Mesenchymal stem cell (in vitro differentiated cells and primary cell): ENCODE data around the gene IL1A.

ENCODE experiments used
- DNase-seq: peaks from one replicate; pipeline ENCODE4 v3.0.0-alpha.2; 2013
- H2AFZ ChIP-seq: one replicate; pipeline ENCODE4 v1.6.1; 2013; ENCODE audit warnings: low read depth, mild to moderate bottlenecking, control low read depth, inconsistent platforms, low read length, moderate library complexity
- H2AK5ac ChIP-seq: 2 replicates; pipeline ENCODE4 v1.6.1; 2013; ENCODE audit warnings: low read length, moderate library complexity, mild to moderate bottlenecking, inconsistent platforms; ENCODE audit not compliant: severe bottlenecking
- H2BK120ac ChIP-seq: one replicate; pipeline ENCODE4 v1.6.1; 2013; ENCODE audit warnings: low read depth, mild to moderate bottlenecking, inconsistent platforms, low read length, moderate library complexity
- H2BK12ac ChIP-seq, 2 experiments: one replicate each; pipeline ENCODE4 v1.6.1; 2013; ENCODE audit warnings: inconsistent platforms in 2 of 2, low read length in 2 of 2, mild to moderate bottlenecking in 2 of 2, moderate library complexity in 2 of 2, control low read depth in 1 of 2
- H2BK15ac ChIP-seq: one replicate; pipeline ENCODE4 v1.6.1; 2013; ENCODE audit warnings: mild to moderate bottlenecking, low read depth, inconsistent platforms; ENCODE audit not compliant: poor library complexity, severe bottlenecking
- H2BK5ac ChIP-seq: 2 replicates; pipeline ENCODE4 v1.6.1; 2013; ENCODE audit warnings: low read depth, mild to moderate bottlenecking, low read length, control low read depth, inconsistent platforms; ENCODE audit not compliant: poor library complexity, severe bottlenecking
- H3K14ac ChIP-seq, 2 experiments: one replicate each; pipeline ENCODE4 v1.6.1; 2013; ENCODE audit warnings: inconsistent platforms in 2 of 2, low read length in 2 of 2, control low read depth in 1 of 2, mild to moderate bottlenecking in 1 of 2, moderate library complexity in 1 of 2
- H3K18ac ChIP-seq, 2 experiments: one replicate each; pipeline ENCODE4 v1.6.1; 2013; ENCODE audit warnings: inconsistent platforms in 2 of 2, low read length in 2 of 2, control low read depth in 1 of 2, low read depth in 1 of 2, mild to moderate bottlenecking in 1 of 2
- H3K23ac ChIP-seq, 2 experiments: one replicate each; pipeline ENCODE4 v1.6.1; 2013; ENCODE audit warnings: inconsistent platforms in 2 of 2, low read length in 2 of 2, mild to moderate bottlenecking in 2 of 2, moderate library complexity in 2 of 2, control low read depth in 1 of 2
- H3K27ac ChIP-seq: 2 replicates; pipeline ENCODE4 v1.5.1; 2013; ENCODE audit warnings: mild to moderate bottlenecking, moderate library complexity, low read length, control low read depth, inconsistent platforms; ENCODE audit not compliant: poor library complexity, severe bottlenecking
- H3K27me3 ChIP-seq, 2 experiments: 2 replicates each; pipeline versions ENCODE4 v1.6.1 to v1.7.0; 2013; ENCODE audit warnings: low read length in 2 of 2, mild to moderate bottlenecking in 2 of 2, moderate library complexity in 2 of 2, control low read depth in 1 of 2, inconsistent platforms in 1 of 2; ENCODE audit not compliant: control insufficient read depth in 1 of 2, insufficient read depth in 1 of 2
- H3K36me3 ChIP-seq, 2 experiments: 2 replicates each; pipeline versions ENCODE4 v1.6.1 to v1.7.0; 2013; ENCODE audit warnings: low read length in 2 of 2, control low read depth in 1 of 2, inconsistent platforms in 1 of 2, low read depth in 1 of 2, mild to moderate bottlenecking in 1 of 2; ENCODE audit not compliant: insufficient read depth in 2 of 2, control insufficient read depth in 1 of 2
- H3K4ac ChIP-seq, 2 experiments: one replicate each; pipeline ENCODE4 v1.6.1; 2013; ENCODE audit warnings: inconsistent platforms in 2 of 2, low read length in 2 of 2, mild to moderate bottlenecking in 2 of 2, moderate library complexity in 2 of 2, control low read depth in 1 of 2, low read depth in 1 of 2
- H3K4me1 ChIP-seq: 2 replicates; pipeline ENCODE4 v1.6.1; 2013; ENCODE audit warnings: low read depth, low read length, control low read depth; ENCODE audit not compliant: control insufficient read depth, insufficient read depth
- H3K4me2 ChIP-seq: 2 replicates; pipeline ENCODE4 v1.6.1; 2013; ENCODE audit warnings: low read length, mild to moderate bottlenecking, inconsistent platforms; ENCODE audit not compliant: poor library complexity, severe bottlenecking
- H3K4me3 ChIP-seq, 2 experiments: 2 replicates each; pipeline versions ENCODE4 v1.5.1 to v1.7.0; 2013; ENCODE audit warnings: low read length in 2 of 2, mild to moderate bottlenecking in 2 of 2, control low read depth in 1 of 2, low read depth in 1 of 2; ENCODE audit not compliant: insufficient read depth in 1 of 2
- H3K79me1 ChIP-seq: replicated peaks from 2 replicates; pipeline ENCODE4 v1.6.1; 2013; ENCODE audit warnings: mild to moderate bottlenecking, control low read depth, low read length, inconsistent platforms; ENCODE audit not compliant: poor library complexity, severe bottlenecking
- H3K9ac ChIP-seq: 2 replicates; pipeline ENCODE4 v1.7.0; 2013; ENCODE audit warnings: mild to moderate bottlenecking, low read length, moderate library complexity
- H3K9me3 ChIP-seq: 2 replicates; pipeline ENCODE4 v1.7.0; 2013; ENCODE audit warnings: mild to moderate bottlenecking, low read length; ENCODE audit not compliant: control insufficient read depth
- H4K8ac ChIP-seq: one replicate; pipeline ENCODE4 v1.6.1; 2013; ENCODE audit warnings: inconsistent platforms, mild to moderate bottlenecking, low read length, moderate library complexity
- H4K91ac ChIP-seq: one replicate; pipeline ENCODE4 v1.6.1; 2013; ENCODE audit warnings: mild to moderate bottlenecking, low read length, inconsistent platforms
- WGBS: methylation state at CpG from one replicate; pipeline ENCODE4 v1.1.7; 2013; ENCODE audit warnings: mixed read lengths; 5-methylcytosine and 5-hydroxymethylcytosine counted together

Gene IL1A

GRCh38 chr2:112760149-112760548 lies 24.1 kb downstream of the IL1A start:
- no peak overlapping the region for H2BK12ac ChIP-seq
- H3K4me2 ChIP-seq = no peak overlapping the region
- no peak overlapping the region for H3K4ac ChIP-seq
- peaks cover 1% of the 10 kb centered on the region for H3K4me1 ChIP-seq
- peaks cover 27% of the 10 kb centered on the region for H3K79me1 ChIP-seq
- no peak overlapping the region for H2BK5ac ChIP-seq
- no peak overlapping the region for H2AFZ ChIP-seq
- no peak overlapping the region for H4K8ac ChIP-seq
- no peak overlapping the region for H3K14ac ChIP-seq
- peaks cover 0 to 10% of the 10 kb centered on the region in 2 experiments for H3K36me3 ChIP-seq
- H3K23ac ChIP-seq = no peak overlapping the region
- no peak overlapping the region for H3K4me3 ChIP-seq
- H2BK120ac ChIP-seq = no peak overlapping the region
- no peak overlapping the region for H3K9ac ChIP-seq
- no peak overlapping the region for H2AK5ac ChIP-seq
- no peaks in the 10 kb centered on the region for H3K9me3 ChIP-seq
- H4K91ac ChIP-seq = no peak overlapping the region
- H2BK15ac ChIP-seq = no peak overlapping the region
- H3K18ac ChIP-seq = no peak overlapping the region
- 100% methylated on average over 1 of the region's 1 CpG for WGBS
- no peaks in the 10 kb centered on the region for H3K27me3 ChIP-seq
- no peak for DNase-seq
- H3K27ac ChIP-seq = no peak overlapping the region

GRCh38 chr2:112758711-112759110 lies 25.6 kb downstream of the IL1A start:
- H3K79me1 ChIP-seq = peaks cover 28% of the 10 kb centered on the region
- no peak overlapping the region for H2BK5ac ChIP-seq
- peaks cover 1% of the 10 kb centered on the region for H3K4me1 ChIP-seq
- no CpG with 5 or more reads among the region's 2 CpGs for WGBS
- H4K91ac ChIP-seq = no peak overlapping the region
- H3K9me3 ChIP-seq = no peaks in the 10 kb centered on the region
- H3K23ac ChIP-seq = no peak overlapping the region
- H3K4ac ChIP-seq = no peak overlapping the region
- H3K4me2 ChIP-seq = no peak overlapping the region
- no peak overlapping the region for H2BK15ac ChIP-seq
- no peak for DNase-seq
- no peaks in the 10 kb centered on the region for H3K27me3 ChIP-seq
- no peak overlapping the region for H2AK5ac ChIP-seq
- H3K27ac ChIP-seq = no peak overlapping the region
- no peak overlapping the region for H2BK120ac ChIP-seq
- no peak overlapping the region for H2BK12ac ChIP-seq
- no peak overlapping the region for H3K4me3 ChIP-seq
- no peak overlapping the region for H3K9ac ChIP-seq
- peaks cover 0 to 10% of the 10 kb centered on the region in 2 experiments for H3K36me3 ChIP-seq
- H4K8ac ChIP-seq = no peak overlapping the region
- no peak overlapping the region for H3K14ac ChIP-seq
- no peak overlapping the region for H3K18ac ChIP-seq
- H2AFZ ChIP-seq = no peak overlapping the region

GRCh38 chr2:112757265-112757664 lies 27.0 kb downstream of the IL1A start:
- H2BK15ac ChIP-seq = no peak overlapping the region
- H3K27ac ChIP-seq = no peak overlapping the region
- H3K4me3 ChIP-seq = no peak overlapping the region
- no peak overlapping the region for H4K8ac ChIP-seq
- H3K23ac ChIP-seq = no peak overlapping the region
- H3K27me3 ChIP-seq = no peaks in the 10 kb centered on the region
- no peak overlapping the region for H2AK5ac ChIP-seq
- H3K36me3 ChIP-seq = peaks cover 0 to 10% of the 10 kb centered on the region in 2 experiments
- DNase-seq = peak; percentile 26
- no peaks in the 10 kb centered on the region for H3K4me1 ChIP-seq
- WGBS = 100% methylated on average over 3 of the region's 3 CpGs
- H3K4ac ChIP-seq = no peak overlapping the region
- no peak overlapping the region for H3K9ac ChIP-seq
- H3K4me2 ChIP-seq = no peak overlapping the region
- no peaks in the 10 kb centered on the region for H3K9me3 ChIP-seq
- H3K14ac ChIP-seq = no peak overlapping the region
- H2AFZ ChIP-seq = no peak overlapping the region
- H2BK12ac ChIP-seq = no peak overlapping the region
- no peak overlapping the region for H4K91ac ChIP-seq
- no peak overlapping the region for H2BK5ac ChIP-seq
- no peak overlapping the region for H2BK120ac ChIP-seq
- no peak overlapping the region for H3K18ac ChIP-seq
- H3K79me1 ChIP-seq = peaks cover 29% of the 10 kb centered on the region

- no peak overlapping the region for H2BK120ac ChIP-seq
- H3K18ac ChIP-seq = no peak overlapping the region
- 80% methylated on average over 1 of the region's 3 CpGs for WGBS
- no peak overlapping the region for H3K14ac ChIP-seq
- no peak overlapping the region for H4K91ac ChIP-seq
- H3K9me3 ChIP-seq = no peaks in the 10 kb centered on the region
- no peak overlapping the region for H3K4me2 ChIP-seq
- no peak overlapping the region for H3K9ac ChIP-seq
- H2BK5ac ChIP-seq = no peak overlapping the region
- H2AFZ ChIP-seq = no peak overlapping the region
- DNase-seq = no peak
- no peak overlapping the region for H2BK15ac ChIP-seq
- H2AK5ac ChIP-seq = no peak overlapping the region
- H3K4me3 ChIP-seq = no peak overlapping the region
- H2BK12ac ChIP-seq = no peak overlapping the region
- no peak overlapping the region for H3K23ac ChIP-seq
- peaks cover 25% of the 10 kb centered on the region for H3K79me1 ChIP-seq
- H3K27me3 ChIP-seq = no peaks in the 10 kb centered on the region
- H3K4ac ChIP-seq = no peak overlapping the region
- H3K36me3 ChIP-seq = peaks cover 0 to 10% of the 10 kb centered on the region in 2 experiments
- no peak overlapping the region for H3K27ac ChIP-seq
- H4K8ac ChIP-seq = no peak overlapping the region
- no peaks in the 10 kb centered on the region for H3K4me1 ChIP-seq
These were observed 28.1 kb downstream of the IL1A start for GRCh38 chr2:112756207-112756606.
